Kidney epithelial cell (primary cell): ENCODE data around the gene METTL26. TPM values are rescaled to one million over a fixed set of nuclear protein-coding genes. Genes with fewer than 3 reads are reported as not detected.

ENCODE experiments used
- DNase-seq: peaks from one replicate; pipeline ENCODE4 v3.0.0-alpha.2; 2010; ENCODE audit warnings: low read depth
- H3K27me3 ChIP-seq: 2 replicates; pipeline ENCODE4 v1.6.0; 2011; ENCODE audit warnings: low read length; ENCODE audit not compliant: control insufficient read depth, insufficient read depth
- H3K36me3 ChIP-seq: 2 replicates; pipeline ENCODE4 v1.5.1; 2011; ENCODE audit warnings: low read length; ENCODE audit not compliant: control insufficient read depth, insufficient read depth
- H3K4me3 ChIP-seq: 2 replicates; pipeline ENCODE4 v1.5.1; 2011; ENCODE audit warnings: low read depth, mild to moderate bottlenecking, control low read depth, low read length
- CTCF ChIP-seq: IDR thresholded peaks from 2 replicates; pipeline ENCODE4 v1.5.1; 2011; ENCODE audit warnings: mild to moderate bottlenecking, moderate library complexity, low read length, control low read depth, inconsistent platforms; ENCODE audit not compliant: insufficient read depth, poor library complexity, severe bottlenecking
- total RNA-seq: library from RNA; depleted of rRNA; stranded (reverse); fragments of >200 nt; gene quantifications from 2 replicates; pipeline ENCODE4 v1.2.3, GENCODE V29; 2015

The METTL26 gene
- total RNA-seq, 1 donor from 2014 or later = 170 TPM

- H3K4me3 ChIP-seq = no peak overlapping the region
- no peaks in the 10 kb centered on the region for H3K27me3 ChIP-seq
- no peak for TF ChIP-seq CTCF
- no peak for DNase-seq
- no peaks in the 10 kb centered on the region for H3K36me3 ChIP-seq
Observed at GRCh38 chr16:638836-639235, 2.7 kb upstream of the METTL26 start.

GRCh38 chr16:638034-638543, 2.0 kb upstream of the METTL26 start:
- DNase-seq = no peak
- no peak overlapping the region for H3K4me3 ChIP-seq
- no peaks in the 10 kb centered on the region for H3K36me3 ChIP-seq

GRCh38 chr16:637081-638018, 1.2 kb upstream of the METTL26 start:
- H3K4me3 ChIP-seq = peak overlapping the region; percentile 86
- no peak for DNase-seq
- H3K27me3 ChIP-seq = no peaks in the 10 kb centered on the region
- no peak for TF ChIP-seq CTCF
- H3K36me3 ChIP-seq = no peaks in the 10 kb centered on the region

More at GRCh38 chr16:638034-638543, 2.0 kb upstream of the METTL26 start:
- TF ChIP-seq CTCF = no peak
- no peaks in the 10 kb centered on the region for H3K27me3 ChIP-seq

- no peak for DNase-seq
- no peak for TF ChIP-seq CTCF
Observed at GRCh38 chr16:635573-636205, 416 bp downstream of the METTL26 start.

GRCh38 chr16:634996-635395, 1.1 kb downstream of the METTL26 start:
- H3K36me3 ChIP-seq = no peaks in the 10 kb centered on the region
- H3K27me3 ChIP-seq = peaks cover 4% of the 10 kb centered on the region
- DNase-seq = no peak
- TF ChIP-seq CTCF = no peak
- no peak overlapping the region for H3K4me3 ChIP-seq

More at GRCh38 chr16:635573-636205, 416 bp downstream of the METTL26 start:
- no peaks in the 10 kb centered on the region for H3K36me3 ChIP-seq
- peak overlapping the region; percentile 86 for H3K4me3 ChIP-seq
- peaks cover 4% of the 10 kb centered on the region for H3K27me3 ChIP-seq
